ENCODE data around the gene LRPPRC.

LRPPRC gene

GRCh38 chr2:43877782-43878464, 117.9 kb downstream of the LRPPRC start:
- no peak for DNase-seq (ENCODE audit: low read depth)
- TF ChIP-seq CTCF (IDR thresholded peaks at IDR 0.05; ENCODE audit: control insufficient read depth, extremely low read depth, insufficient read depth) = peak; percentile 76
- no peak overlapping the region for H3K4me3 ChIP-seq (ENCODE audit: low read depth, low read length)

- H3K4me3 ChIP-seq (ENCODE audit: low read depth, low read length) = no peak overlapping the region
- no peak for TF ChIP-seq CTCF (IDR thresholded peaks at IDR 0.05; ENCODE audit: control insufficient read depth, extremely low read depth, insufficient read depth)
- no peak for DNase-seq (ENCODE audit: low read depth)
Observed at GRCh38 chr2:43874776-43875451, 120.9 kb downstream of the LRPPRC start.

GRCh38 chr2:43872151-43872550, 123.6 kb downstream of the LRPPRC start:
- TF ChIP-seq CTCF (IDR thresholded peaks at IDR 0.05; ENCODE audit: control insufficient read depth, extremely low read depth, insufficient read depth) = no peak
- no peak for DNase-seq (ENCODE audit: low read depth)
- no peak overlapping the region for H3K4me3 ChIP-seq (ENCODE audit: low read depth, low read length)

- H3K4me3 ChIP-seq (ENCODE audit: low read depth, low read length) = no peak overlapping the region
- no peak for TF ChIP-seq CTCF (IDR thresholded peaks at IDR 0.05; ENCODE audit: control insufficient read depth, extremely low read depth, insufficient read depth)
- DNase-seq (ENCODE audit: low read depth) = no peak
Observed at GRCh38 chr2:43855292-43855691, 140.5 kb downstream of the LRPPRC start.

GRCh38 chr2:43854671-43855070, 141.1 kb downstream of the LRPPRC start:
- no peak for DNase-seq (ENCODE audit: low read depth)
- H3K4me3 ChIP-seq (ENCODE audit: low read depth, low read length) = no peak overlapping the region
- no peak for TF ChIP-seq CTCF (IDR thresholded peaks at IDR 0.05; ENCODE audit: control insufficient read depth, extremely low read depth, insufficient read depth)

- TF ChIP-seq CTCF (IDR thresholded peaks at IDR 0.05; ENCODE audit: control insufficient read depth, extremely low read depth, insufficient read depth) = no peak
- DNase-seq (ENCODE audit: low read depth) = no peak
- no peak overlapping the region for H3K4me3 ChIP-seq (ENCODE audit: low read depth, low read length)
Observed at GRCh38 chr2:43853141-43854081, 142.4 kb downstream of the LRPPRC start.
